ENCODE measurements around the gene CPA4. TPM values are rescaled to one million over a fixed set of nuclear protein-coding genes. Genes with fewer than 3 reads are reported as not detected.

The CPA4 gene
- polyA plus RNA-seq, 1 donor from 2014 or later, result 8.9 TPM

- H3F3A ChIP-seq (ENCODE audit: insufficient read depth, low read length, poor library complexity, severe bottlenecking), result no peaks in the 10 kb centered on the region
- H3K27me3 ChIP-seq (ENCODE audit: insufficient read depth, low read depth, low read length), result no peaks in the 10 kb centered on the region
- no peaks in the 10 kb centered on the region for H3K9me3 ChIP-seq (ENCODE audit: low read length)
- no peaks in the 10 kb centered on the region for H3K36me3 ChIP-seq (ENCODE audit: insufficient read depth, low read length)
- no peak overlapping the region for H3K4me2 ChIP-seq (ENCODE audit: low read length)
- H3K4me3 ChIP-seq (ENCODE audit: low read length), result no peak overlapping the region
- no peaks in the 10 kb centered on the region for H3K9me2 ChIP-seq (ENCODE audit: insufficient read depth, low read length)
- H3K9ac ChIP-seq (ENCODE audit: low read length), result no peak overlapping the region
- H3K79me2 ChIP-seq (replicated peaks; ENCODE audit: insufficient read depth, low read length), result no peaks in the 10 kb centered on the region
- no peaks in the 10 kb centered on the region for H4K20me1 ChIP-seq (ENCODE audit: insufficient read depth)
- H3K27ac ChIP-seq (ENCODE audit: low read length), result no peak overlapping the region
- H2AFZ ChIP-seq (ENCODE audit: low read depth, low read length), result no peak overlapping the region
- TF ChIP-seq RAD21 (conservative IDR thresholded peaks at IDR 0.05) (no peak), EZH2 (IDR thresholded peaks at IDR 0.05; ENCODE audit: borderline replicate concordance, insufficient read depth, low read length, poor library complexity, severe bottlenecking) (no peak), SMC3 (conservative IDR thresholded peaks at IDR 0.05; ENCODE audit: poor library complexity) (no peak), TAF1 (IDR thresholded peaks at IDR 0.05; ENCODE audit: low read depth) (no peak), MXI1 (conservative IDR thresholded peaks at IDR 0.05; ENCODE audit: poor library complexity, severe bottlenecking) (no peak), CTCF (IDR thresholded peaks at IDR 0.05; ENCODE audit: poor library complexity, severe bottlenecking) (no peak), EP300 (conservative IDR thresholded peaks at IDR 0.05; ENCODE audit: poor library complexity, severe bottlenecking) (no peak), REST (IDR thresholded peaks at IDR 0.05; ENCODE audit: borderline replicate concordance) (no peak), POLR2AphosphoS5 (IDR thresholded peaks at IDR 0.05) (no peak)
Observed at GRCh38 chr7:130305433-130306042, 12.6 kb downstream of the CPA4 start.

- Histone ChIP-seq H3K36me3 (ENCODE audit: insufficient read depth, low read length) (no peaks in the 10 kb centered on the region), H3K9me2 (ENCODE audit: insufficient read depth, low read length) (no peaks in the 10 kb centered on the region), H3K79me2 (replicated peaks; ENCODE audit: insufficient read depth, low read length) (no peaks in the 10 kb centered on the region), H3K4me2 (ENCODE audit: low read length) (no peak overlapping the region), H3K9me3 (ENCODE audit: low read length) (no peaks in the 10 kb centered on the region), H3K4me3 (ENCODE audit: low read length) (no peak overlapping the region), H4K20me1 (ENCODE audit: insufficient read depth) (no peaks in the 10 kb centered on the region), H2AFZ (ENCODE audit: low read depth, low read length) (no peak overlapping the region), H3K9ac (ENCODE audit: low read length) (no peak overlapping the region), H3K27me3 (ENCODE audit: insufficient read depth, low read depth, low read length) (no peaks in the 10 kb centered on the region), H3K27ac (ENCODE audit: low read length) (no peak overlapping the region), H3F3A (ENCODE audit: insufficient read depth, low read length, poor library complexity, severe bottlenecking) (no peaks in the 10 kb centered on the region)
- no peak for TF ChIP-seq MXI1 (conservative IDR thresholded peaks at IDR 0.05; ENCODE audit: poor library complexity, severe bottlenecking)
- TF ChIP-seq RAD21 (conservative IDR thresholded peaks at IDR 0.05), result no peak
- TF ChIP-seq REST (IDR thresholded peaks at IDR 0.05; ENCODE audit: borderline replicate concordance), result no peak
- no peak for TF ChIP-seq EP300 (conservative IDR thresholded peaks at IDR 0.05; ENCODE audit: poor library complexity, severe bottlenecking)
Observed at GRCh38 chr7:130309986-130310385, 17.0 kb downstream of the CPA4 start.
